HG02678 (cell line): ENCODE results near the gene GREB1L.

Experiments used
- ATAC-seq: cut with Tn5 transposase; IDR thresholded peaks from one replicate; pipeline ENCODE4 v1.9.1; 2021; ENCODE audit warnings: mild to moderate bottlenecking, moderate library complexity; ENCODE audit not compliant: unreplicated experiment

The GREB1L gene

GRCh38 chr18:21444465-21445212, 202.6 kb downstream of the GREB1L start:
- no peak for ATAC-seq

GRCh38 chr18:21448299-21448698, 206.3 kb downstream of the GREB1L start:
- ATAC-seq: no peak

- no peak for ATAC-seq
These were observed 207.6 kb downstream of the GREB1L start for GRCh38 chr18:21449367-21450290.

DNA sequence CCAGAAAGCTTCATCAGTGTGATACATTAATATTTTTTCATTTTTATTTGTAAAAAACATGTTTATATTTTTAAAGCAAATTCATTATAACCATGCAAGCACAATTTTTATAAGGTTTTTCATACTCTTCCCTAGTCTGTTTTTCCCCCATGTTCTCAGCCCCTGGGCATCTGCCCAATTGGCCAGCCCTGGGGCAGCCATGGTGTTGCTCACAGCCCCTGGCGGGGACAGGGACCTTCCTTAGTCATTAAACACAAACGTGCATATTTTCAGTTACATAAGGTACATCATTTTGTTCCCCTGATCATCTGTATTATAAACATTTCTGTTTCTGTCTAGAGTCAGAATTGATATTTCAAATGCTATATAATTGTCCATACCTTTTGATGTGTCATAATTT, 208.5 kb downstream of the GREB1L start:
- no peak for ATAC-seq

DNA sequence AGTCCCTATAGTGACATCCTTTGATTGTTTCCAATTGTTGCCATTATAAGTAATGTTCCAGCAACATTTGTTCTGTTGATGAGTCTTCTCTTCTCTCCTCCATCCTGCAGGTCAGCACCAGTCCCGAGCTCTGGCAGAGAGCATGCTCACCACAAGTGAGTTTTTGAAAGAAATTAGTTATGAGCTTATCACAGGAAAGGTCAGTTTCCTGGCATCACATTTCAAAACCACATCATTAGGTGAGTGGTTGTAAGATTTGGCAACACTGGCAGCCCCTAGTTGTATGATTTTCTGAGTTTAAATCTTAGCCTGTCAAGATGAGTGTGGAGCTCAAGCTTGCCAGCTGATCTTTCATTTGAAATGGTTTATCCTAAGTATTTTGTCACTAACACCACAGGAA, 208.9 kb downstream of the GREB1L start:
- ATAC-seq: no peak

GRCh38 chr18:21451851-21452250, 209.8 kb downstream of the GREB1L start:
- no peak for ATAC-seq

GRCh38 chr18:21452276-21452780, 210.3 kb downstream of the GREB1L start:
- ATAC-seq: no peak

DNA sequence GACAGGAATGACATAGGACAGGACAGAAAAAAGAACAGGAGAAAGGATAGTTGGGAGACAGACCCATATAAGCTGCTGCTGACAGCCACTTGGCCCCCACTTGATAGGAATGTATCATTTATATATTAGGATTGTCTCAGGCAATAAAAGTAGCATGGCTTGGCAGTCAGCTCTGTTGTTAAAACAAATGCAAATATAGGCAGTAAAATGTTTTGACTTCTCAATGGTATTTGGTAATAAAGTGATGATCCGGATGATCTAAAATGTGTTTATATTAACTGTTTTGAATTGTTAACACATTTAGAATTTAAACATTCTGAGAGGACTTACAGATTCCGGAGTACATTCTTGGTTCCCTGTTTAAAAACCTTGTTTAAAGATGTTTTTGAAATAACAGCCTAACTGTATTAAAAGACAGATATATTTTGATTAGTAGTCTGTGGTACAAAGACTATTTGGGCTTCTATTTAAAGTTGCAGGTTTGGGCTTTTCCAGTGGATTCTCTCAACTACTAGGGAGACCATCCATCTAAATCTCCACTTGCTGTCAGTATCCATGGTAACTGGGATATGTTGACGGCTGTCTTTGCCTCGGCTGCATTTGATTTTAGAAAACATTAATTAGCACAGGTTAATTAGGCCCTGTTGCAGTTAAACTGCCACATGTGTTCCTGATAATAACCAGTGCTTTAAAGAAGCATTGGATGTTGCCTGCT, 210.9 kb downstream of the GREB1L start:
- no peak for ATAC-seq

- ATAC-seq: no peak
These were observed 211.5 kb downstream of the GREB1L start for GRCh38 chr18:21453511-21453901.

- no peak for ATAC-seq
These were observed 212.7 kb downstream of the GREB1L start for GRCh38 chr18:21454725-21455124.

DNA sequence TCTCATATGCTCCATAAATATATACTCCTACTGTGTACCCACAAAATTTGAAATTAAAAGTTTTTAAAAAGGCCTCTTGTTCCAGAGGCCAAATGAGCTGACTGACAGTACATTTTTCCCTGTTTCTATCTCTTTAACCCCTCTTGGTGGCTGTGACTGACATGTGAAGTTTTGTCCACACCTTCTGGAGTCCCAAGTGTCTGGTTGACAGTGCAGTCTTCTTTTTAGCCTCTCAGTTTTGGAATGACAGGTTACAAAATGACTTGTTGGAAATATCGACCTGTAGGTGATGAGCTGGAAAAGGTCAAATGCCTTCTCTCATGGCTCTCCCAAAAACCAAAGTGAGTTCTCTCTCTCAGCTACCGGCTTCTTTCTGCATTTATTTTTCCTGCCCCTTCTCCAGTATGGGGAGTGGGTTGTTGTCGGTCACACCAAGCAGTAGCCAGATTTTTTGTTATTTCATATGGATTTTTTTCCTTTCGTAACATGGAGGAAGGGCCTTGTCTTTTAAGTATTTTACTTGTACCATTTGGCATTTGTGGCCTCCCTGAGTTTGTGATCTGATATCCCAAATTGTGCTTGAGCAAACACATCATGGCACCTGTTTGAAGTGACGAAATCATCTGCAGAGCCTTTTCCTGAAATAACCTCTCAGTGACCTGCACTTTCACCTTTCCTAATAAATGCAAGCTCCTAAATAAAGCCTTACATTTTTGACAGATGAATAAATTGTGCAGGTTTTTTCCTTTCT, 214.6 kb downstream of the GREB1L start:
- no peak for ATAC-seq

GRCh38 chr18:21457179-21457535, 215.1 kb downstream of the GREB1L start:
- ATAC-seq: no peak

GRCh38 chr18:21458310-21458709, 216.3 kb downstream of the GREB1L start:
- no peak for ATAC-seq

DNA sequence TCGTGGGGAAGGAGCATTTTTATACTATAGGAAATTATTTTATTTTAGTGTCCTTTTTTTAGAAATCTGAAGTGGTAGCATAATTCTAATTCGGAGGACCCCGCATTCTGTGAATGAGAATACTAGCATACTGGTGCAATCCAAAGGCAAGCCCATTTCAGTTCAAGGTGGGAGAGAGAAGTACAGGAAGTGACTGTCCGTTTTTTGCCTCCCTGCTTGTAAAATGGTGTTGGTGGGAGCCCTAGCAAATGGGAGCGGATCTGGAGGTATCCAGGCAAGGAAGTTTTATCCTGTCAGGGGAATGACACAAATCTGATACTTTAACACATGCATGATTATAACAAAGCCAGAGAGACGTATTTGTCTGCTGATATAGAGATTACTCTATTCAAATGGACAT, 216.8 kb downstream of the GREB1L start:
- ATAC-seq: no peak

DNA sequence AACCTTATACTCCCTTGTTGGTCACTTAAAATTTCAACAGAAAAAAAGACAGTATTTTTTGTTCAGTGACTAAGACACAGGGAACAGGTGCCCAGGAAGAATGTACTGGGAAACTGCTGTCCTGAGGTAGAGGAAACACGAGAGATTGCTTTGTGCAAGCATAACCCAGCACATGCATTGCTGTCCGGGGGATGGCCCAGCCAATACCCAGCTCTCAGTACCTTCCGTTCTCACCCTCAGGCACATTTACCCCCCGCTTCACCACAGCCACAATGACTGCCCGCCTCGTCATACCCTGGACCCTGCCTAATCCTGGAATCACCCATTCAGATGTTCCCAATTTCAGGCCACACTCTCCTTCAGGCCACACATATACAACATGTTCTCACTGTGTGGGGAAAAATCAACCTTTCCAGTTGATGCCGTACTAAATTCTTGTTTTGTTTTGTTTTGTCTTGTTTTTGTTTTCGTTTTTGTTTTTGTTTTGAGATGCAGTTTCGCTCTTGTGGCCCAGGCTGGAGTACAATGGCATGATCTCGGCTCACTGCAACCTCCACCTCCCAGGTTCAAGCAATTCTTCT, 217.8 kb downstream of the GREB1L start:
- ATAC-seq: no peak

DNA sequence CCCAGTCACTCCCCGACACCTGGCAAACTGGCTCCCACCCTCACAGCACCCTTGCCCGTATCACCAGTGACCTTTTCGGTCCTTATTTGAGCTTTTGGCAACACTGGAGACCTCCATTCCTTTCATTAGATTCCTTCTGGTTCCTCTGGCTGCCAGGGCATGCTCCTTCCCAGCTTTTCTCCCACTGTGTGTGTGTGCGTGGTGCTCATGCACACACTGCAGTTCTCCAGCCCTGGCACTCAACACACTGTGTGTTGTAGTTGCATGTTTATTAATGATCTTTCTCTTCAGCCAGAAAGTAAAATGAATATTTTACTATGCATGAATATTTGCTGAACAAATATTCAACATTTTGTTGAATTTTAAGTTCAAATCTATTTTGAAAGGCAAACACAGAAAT, 219.4 kb downstream of the GREB1L start:
- no peak for ATAC-seq

DNA sequence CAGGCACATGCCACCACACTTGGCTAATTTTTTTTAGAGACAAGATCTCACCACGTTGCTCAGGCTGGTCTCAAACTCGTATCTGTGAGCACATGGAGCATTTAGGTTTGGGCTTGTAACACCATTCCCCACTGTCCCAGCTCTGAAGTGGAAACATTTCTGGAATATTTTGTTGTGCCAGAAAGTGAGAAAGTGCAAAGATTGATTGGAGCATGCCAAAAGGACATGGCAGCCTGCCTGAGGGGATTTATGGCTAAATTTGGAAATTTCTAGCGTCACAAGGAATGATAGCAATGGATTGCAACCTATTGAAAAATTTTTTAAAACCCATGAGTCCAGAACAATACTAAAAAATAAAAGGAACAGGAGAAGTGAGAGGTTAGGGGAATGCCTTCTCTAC, 221.7 kb downstream of the GREB1L start:
- ATAC-seq: no peak

DNA sequence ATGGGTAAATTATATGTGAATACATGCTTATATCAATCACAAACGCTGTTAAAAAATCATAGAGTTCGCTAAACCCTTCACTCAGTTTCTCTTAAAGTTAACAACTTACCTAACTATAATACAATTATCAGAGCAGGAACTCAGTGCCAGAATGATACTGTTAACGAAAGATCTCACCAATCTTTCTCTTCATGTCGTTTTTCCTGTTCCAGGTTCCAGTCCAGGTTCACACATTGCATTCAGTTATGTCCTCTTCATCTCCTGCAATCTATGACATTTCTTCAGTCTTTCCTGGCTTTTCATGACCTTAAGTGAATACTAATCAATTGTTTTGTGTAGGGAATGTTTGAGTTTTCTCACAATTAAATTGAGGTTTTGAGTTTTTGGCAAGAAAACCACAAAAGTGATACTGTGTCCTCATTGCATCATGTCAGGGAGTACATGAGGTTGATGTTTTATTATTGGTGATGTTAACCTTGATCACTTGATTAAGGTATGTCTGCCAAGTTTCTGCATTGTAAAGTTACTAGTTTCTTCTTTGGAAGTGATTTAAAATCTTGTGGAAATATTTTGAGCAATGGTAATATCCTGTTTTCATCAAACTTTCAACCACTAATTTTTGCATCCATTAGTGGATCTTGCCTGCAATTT, 226.6 kb downstream of the GREB1L start:
- no peak for ATAC-seq

- ATAC-seq: no peak
These were observed 230.7 kb downstream of the GREB1L start for GRCh38 chr18:21472741-21473140.

DNA sequence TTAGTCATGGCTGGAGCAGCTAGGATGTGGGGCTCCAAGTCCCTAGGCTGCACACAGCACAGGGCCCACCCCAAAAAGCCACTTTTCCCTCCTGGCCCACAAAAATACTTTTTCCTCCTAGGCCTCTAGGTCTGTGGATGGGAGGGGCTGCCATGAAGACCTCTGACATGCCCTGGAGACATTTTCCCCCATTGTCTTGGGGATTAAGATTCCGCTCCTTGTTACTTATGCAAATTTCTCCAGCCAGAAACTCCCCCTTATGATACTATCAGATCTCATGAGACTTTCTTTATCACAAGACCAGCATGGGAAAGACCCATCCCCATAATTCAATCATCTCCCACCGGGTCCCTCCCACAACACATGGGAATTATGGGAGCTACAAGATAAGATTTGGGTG, 232.6 kb downstream of the GREB1L start:
- no peak for ATAC-seq
